Suprapubic skin (tissue), 4 donors: ENCODE data around the gene LIN37. TPM values are rescaled to one million over a fixed set of nuclear protein-coding genes. Genes with fewer than 3 reads are reported as not detected.

Source experiments
- DNase-seq, 2 donors: peaks; one replicate each; pipeline ENCODE4 v3.0.0-alpha.2; 2019; ENCODE audit warnings: low spot score in 2 of 2
- H3K27ac ChIP-seq: fragments of 200-600 bp; sonication (generic); one replicate; pipeline ENCODE4 v1.5.1; 2019
- H3K27me3 ChIP-seq: fragments of 200-600 bp; sonication (generic); one replicate; pipeline ENCODE4 v1.5.1; 2019
- H3K36me3 ChIP-seq: fragments of 200-600 bp; sonication (generic); one replicate; pipeline ENCODE4 v1.5.1; 2019
- H3K4me1 ChIP-seq: fragments of 200-600 bp; sonication (generic); one replicate; pipeline ENCODE4 v1.5.1; 2019
- H3K4me3 ChIP-seq: fragments of 200-600 bp; sonication (generic); one replicate; pipeline ENCODE4 v1.5.1; 2019; ENCODE audit warnings: mild to moderate bottlenecking
- H3K9me3 ChIP-seq: fragments of 200-600 bp; sonication (generic); one replicate; pipeline ENCODE4 v1.5.1; 2019
- CTCF ChIP-seq, 2 donors: fragments of 200-600 bp in 1 of 2; fragments of 450-650 bp in 1 of 2; sonication (generic) in 1 of 2; IDR thresholded peaks; one replicate each; pipeline ENCODE4 v1.5.1; 2016 to 2019; ENCODE audit warnings: antibody characterized with exemption in 2 of 2, mild to moderate bottlenecking in 1 of 2, moderate library complexity in 1 of 2
- EP300 ChIP-seq: sonication (generic); formaldehyde crosslinking; IDR thresholded peaks from one replicate; pipeline ENCODE4 v1.6.1; 2017; ENCODE audit warnings: antibody characterized with exemption
- POLR2A ChIP-seq, 2 donors: fragments of 450-650 bp; IDR thresholded peaks; one replicate each; pipeline ENCODE4 v1.6.1; 2017; ENCODE audit warnings: antibody characterized with exemption in 2 of 2, mild to moderate bottlenecking in 2 of 2, moderate library complexity in 2 of 2
- POLR2AphosphoS5 ChIP-seq, 3 donors: sonication (generic); formaldehyde crosslinking; IDR thresholded peaks; one replicate each; pipeline ENCODE4 v1.6.1; 2017; ENCODE audit warnings: antibody characterized with exemption in 3 of 3
- WGBS: methylation state at CpG from one replicate; pipeline ENCODE4 v1.1.5; 2018; 5-methylcytosine and 5-hydroxymethylcytosine counted together
- total RNA-seq, 4 donors: library from RNA; depleted of rRNA; stranded (reverse); fragments of >200 nt; gene quantifications; one replicate each; pipeline ENCODE4 v1.1.0, GENCODE V29; 2016

The LIN37 gene
- total RNA-seq, 4 donors from 2014 or later, result 11.0 to 21.5 (median 20.0) TPM

GRCh38 chr19:35779033-35779432 is 30.7 kb downstream of the LIN37 start:
- peaks cover 34% of the 10 kb centered on the region for H3K36me3 ChIP-seq
- no peak overlapping the region for H3K27ac ChIP-seq
- no peaks in the 10 kb centered on the region for H3K9me3 ChIP-seq
- H3K4me1 ChIP-seq, result peaks cover 18% of the 10 kb centered on the region
- H3K27me3 ChIP-seq, result no peaks in the 10 kb centered on the region
- 90% methylated on average over 8 of the region's 8 CpGs for WGBS
- no peak for DNase-seq
- H3K4me3 ChIP-seq, result no peak overlapping the region
- no peak for TF ChIP-seq CTCF (IDR thresholded peaks at IDR 0.05)
- no peak for TF ChIP-seq POLR2AphosphoS5 (IDR thresholded peaks at IDR 0.05)
- TF ChIP-seq POLR2A (IDR thresholded peaks at IDR 0.05), result no peak
- TF ChIP-seq EP300, result no peak

DNA sequence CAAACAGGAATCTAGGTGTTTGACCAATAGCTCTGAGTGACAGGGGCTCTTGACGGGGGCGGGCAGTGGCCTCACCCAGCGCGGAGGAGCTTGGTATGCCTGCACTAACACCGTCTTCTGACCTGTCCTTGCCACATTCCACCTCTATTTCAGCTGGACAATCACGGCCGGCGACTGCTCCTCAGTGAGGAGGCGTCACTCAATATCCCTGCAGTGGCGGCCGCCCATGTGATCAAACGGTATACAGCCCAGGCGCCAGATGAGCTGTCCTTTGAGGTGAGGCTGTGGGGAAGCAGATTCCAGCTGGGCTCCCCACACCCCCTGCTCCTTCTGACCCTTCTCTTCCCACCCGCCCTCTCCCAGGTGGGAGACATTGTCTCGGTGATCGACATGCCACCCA is 31.7 kb downstream of the LIN37 start:
- Histone ChIP-seq H3K4me3 (no peak overlapping the region), H3K27ac (no peak overlapping the region), H3K27me3 (no peaks in the 10 kb centered on the region), H3K4me1 (peaks cover 13% of the 10 kb centered on the region), H3K36me3 (peaks cover 44% of the 10 kb centered on the region), H3K9me3 (no peaks in the 10 kb centered on the region)
- no peak for DNase-seq
- 95% methylated on average over 13 of the region's 16 CpGs for WGBS
- no peak for TF ChIP-seq EP300
- no peak for TF ChIP-seq CTCF (IDR thresholded peaks at IDR 0.05)
- no peak for TF ChIP-seq POLR2A (IDR thresholded peaks at IDR 0.05)
- no peak for TF ChIP-seq POLR2AphosphoS5 (IDR thresholded peaks at IDR 0.05)

DNA sequence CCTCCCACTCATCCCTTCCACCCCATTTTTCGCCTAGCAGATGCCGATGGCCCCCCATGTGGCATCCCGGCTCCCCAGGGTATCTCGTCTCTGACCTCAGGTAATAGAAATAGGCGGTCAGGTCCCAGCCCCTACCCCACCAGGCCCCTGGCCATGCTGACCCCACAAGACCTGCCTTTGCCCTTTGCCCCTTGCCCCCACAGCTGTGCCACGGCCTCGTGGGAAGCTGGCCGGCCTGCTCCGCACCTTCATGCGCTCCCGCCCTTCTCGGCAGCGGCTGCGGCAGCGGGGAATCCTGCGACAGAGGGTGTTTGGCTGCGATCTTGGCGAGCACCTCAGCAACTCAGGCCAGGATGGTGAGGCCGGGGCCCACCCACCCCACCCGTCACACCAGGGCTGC is 32.3 kb downstream of the LIN37 start:
- WGBS, result 98% methylated on average over 9 of the region's 20 CpGs
- DNase-seq, result peak in 1 of 2 donors; percentile 59
- TF ChIP-seq EP300 (no peak), POLR2AphosphoS5 (IDR thresholded peaks at IDR 0.05) (no peak), CTCF (IDR thresholded peaks at IDR 0.05) (no peak), POLR2A (IDR thresholded peaks at IDR 0.05) (no peak)
- no peaks in the 10 kb centered on the region for H3K9me3 ChIP-seq
- no peaks in the 10 kb centered on the region for H3K27me3 ChIP-seq
- H3K27ac ChIP-seq, result no peak overlapping the region
- no peak overlapping the region for H3K4me3 ChIP-seq
- peaks cover 9% of the 10 kb centered on the region for H3K4me1 ChIP-seq
- H3K36me3 ChIP-seq, result peaks cover 48% of the 10 kb centered on the region

GRCh38 chr19:35781650-35782049 is 33.3 kb downstream of the LIN37 start:
- no peak overlapping the region for H3K4me3 ChIP-seq
- 87% methylated on average over 9 of the region's 9 CpGs for WGBS

DNA sequence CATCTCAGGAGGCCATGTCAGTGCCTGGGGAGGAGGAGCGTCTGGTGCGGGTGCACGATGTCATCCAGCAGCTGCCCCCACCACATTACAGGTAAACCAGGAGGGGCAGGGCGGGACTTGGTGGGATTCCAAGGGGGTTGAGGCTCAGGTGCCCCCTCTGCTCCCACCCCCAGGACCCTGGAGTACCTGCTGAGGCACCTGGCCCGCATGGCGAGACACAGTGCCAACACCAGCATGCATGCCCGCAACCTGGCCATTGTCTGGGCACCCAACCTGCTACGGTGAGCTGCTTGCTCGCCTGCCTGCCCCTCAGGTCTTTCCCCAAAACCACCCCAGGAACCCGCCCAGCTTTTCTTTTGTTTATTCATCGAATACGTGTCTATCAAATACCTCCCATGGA is 34.2 kb downstream of the LIN37 start:
- Histone ChIP-seq H3K27ac (no peak overlapping the region), H3K9me3 (no peaks in the 10 kb centered on the region), H3K36me3 (peaks cover 56% of the 10 kb centered on the region), H3K4me3 (no peak overlapping the region), H3K4me1 (no peaks in the 10 kb centered on the region), H3K27me3 (no peaks in the 10 kb centered on the region)
- DNase-seq, result peak in 1 of 2 donors; percentile 60
- TF ChIP-seq CTCF (IDR thresholded peaks at IDR 0.05) (no peak), EP300 (no peak), POLR2A (IDR thresholded peaks at IDR 0.05) (no peak), POLR2AphosphoS5 (IDR thresholded peaks at IDR 0.05) (no peak)
- WGBS, result 96% methylated on average over 8 of the region's 12 CpGs

More at GRCh38 chr19:35781650-35782049, 33.3 kb downstream of the LIN37 start:
- TF ChIP-seq POLR2A (IDR thresholded peaks at IDR 0.05) (no peak), CTCF (IDR thresholded peaks at IDR 0.05) (no peak), POLR2AphosphoS5 (IDR thresholded peaks at IDR 0.05) (no peak), EP300 (no peak)
- no peak for DNase-seq
- no peaks in the 10 kb centered on the region for H3K9me3 ChIP-seq
- H3K4me1 ChIP-seq, result no peaks in the 10 kb centered on the region
- no peaks in the 10 kb centered on the region for H3K27me3 ChIP-seq
- H3K36me3 ChIP-seq, result peaks cover 53% of the 10 kb centered on the region
- H3K27ac ChIP-seq, result no peak overlapping the region
